HG03378 (cell line): ENCODE results near the gene COL4A1.

Source experiments
- ATAC-seq: cut with Tn5 transposase; IDR thresholded peaks from one replicate; pipeline ENCODE4 v1.9.1; 2021; ENCODE audit warnings: mild to moderate bottlenecking, moderate library complexity; ENCODE audit not compliant: unreplicated experiment

Gene COL4A1

DNA sequence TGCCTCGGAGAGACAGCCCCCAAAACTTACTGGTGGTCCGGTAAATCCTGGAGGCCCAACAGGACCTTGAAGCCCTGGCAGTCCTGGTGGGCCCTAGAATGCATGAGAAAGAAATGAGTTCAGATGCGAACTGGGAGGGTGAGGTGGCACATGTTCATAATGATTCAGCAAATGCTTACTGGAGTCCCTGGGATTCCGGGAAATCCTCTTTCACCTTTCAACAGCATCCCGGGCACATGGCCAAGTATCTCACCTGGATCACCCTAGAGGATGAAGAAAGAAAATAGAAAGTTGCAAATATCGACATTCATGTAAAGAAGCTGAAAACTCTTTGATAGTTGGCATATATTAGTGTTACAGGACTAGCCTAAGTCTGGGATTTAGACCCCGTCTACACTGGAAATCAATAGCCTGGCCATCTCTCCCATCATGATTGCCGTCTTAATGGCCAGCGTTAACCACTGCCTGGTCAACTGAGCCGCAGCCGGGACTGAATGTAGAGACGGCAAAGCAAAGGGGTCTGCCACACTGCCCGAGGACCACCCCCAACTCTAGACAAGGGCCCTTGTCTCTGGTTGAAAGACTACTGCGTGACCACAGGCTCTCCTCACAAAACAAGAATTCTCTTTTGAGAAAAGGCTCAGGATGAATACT is 96.9 kb downstream of the COL4A1 start:
- ATAC-seq = no peak

DNA sequence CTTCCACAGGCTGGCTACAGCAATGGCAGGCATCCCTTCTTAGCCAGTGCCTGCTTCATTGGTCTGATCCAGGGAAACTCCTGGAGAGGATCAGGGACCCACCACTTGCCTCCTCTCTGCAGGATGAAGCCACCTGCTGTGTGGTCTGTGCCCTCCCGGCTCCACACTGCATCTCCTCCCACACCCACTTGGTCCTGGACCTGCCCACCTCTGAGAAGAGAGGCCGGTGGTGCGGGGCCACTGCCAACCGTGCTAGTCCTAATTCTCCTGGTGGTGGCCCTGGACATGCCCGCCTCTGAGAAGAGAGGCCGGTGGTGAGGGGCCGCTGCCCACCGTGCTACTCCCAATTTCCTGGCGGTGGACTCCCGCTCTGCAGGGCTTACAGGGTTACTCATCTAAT is 98.8 kb downstream of the COL4A1 start:
- ATAC-seq = no peak

DNA sequence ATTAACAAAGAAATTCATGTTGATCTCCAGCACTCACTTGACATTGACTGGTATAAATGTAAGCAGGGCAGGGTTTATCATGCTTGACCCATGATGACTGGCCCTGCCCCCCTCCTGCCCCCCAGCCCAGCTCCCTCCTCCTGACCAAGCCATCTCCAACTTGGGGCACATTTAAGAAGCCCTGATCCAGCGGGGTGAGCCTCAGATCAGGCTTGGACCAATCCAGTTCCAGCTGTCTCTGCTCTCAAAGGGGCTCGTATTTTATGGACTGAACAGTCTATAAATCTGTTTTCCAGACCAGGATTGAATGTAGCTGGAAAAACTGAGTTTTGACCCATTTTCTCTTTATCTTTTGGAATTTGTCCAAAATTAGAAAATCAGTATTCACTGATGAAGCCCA is 100.0 kb downstream of the COL4A1 start:
- ATAC-seq = no peak

GRCh38 chr13:110206185-110206584 is 100.8 kb downstream of the COL4A1 start:
- ATAC-seq = no peak

DNA sequence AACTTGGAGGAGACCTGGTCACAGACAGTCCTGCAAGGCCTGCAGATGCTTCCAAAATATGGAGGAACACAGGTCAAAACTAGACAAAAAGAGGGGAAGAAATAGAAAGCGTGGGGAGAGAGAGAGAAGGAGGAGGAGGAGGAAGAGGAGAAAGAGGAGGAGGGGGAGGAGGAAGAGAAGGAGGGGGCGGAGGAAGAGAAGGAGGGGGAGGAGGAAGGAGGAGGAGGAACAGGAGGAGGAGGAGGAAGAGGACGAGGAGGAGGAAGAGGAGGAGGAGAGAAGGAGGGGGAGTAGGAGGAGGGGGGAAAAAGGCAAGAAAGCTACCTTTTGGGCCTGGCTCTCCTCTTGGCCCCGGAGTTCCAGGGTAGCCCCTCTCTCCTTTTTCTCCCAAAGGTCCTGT is 105.8 kb downstream of the COL4A1 start:
- no peak for ATAC-seq

DNA sequence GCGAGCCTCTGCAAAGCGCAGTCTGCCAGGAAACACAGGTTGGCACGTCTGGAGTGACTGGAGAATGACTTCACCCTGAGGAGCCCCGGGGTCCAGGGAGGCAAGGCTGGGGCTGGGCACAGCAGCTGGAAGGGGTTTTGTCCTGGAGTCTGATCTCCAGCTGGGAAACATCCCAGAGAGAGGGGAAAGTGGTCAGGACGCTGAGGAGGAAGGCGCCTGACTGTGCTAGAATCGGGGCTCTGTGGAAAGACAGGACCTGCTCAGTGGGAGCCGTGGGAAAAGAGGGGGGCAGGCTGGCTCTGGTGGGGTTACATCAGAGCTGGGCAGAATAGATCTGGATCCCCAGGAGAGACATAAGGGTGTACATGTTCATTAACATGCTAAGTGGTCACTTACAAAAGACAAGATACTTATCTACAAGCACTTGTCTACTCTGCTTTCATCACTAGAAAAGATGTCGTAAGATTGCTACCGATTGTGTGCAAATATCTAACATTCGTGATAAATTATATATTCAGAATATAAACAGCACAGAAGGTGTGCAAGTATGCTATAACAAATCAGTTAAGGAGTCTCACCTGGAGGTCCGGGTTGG is 106.6 kb downstream of the COL4A1 start:
- no peak for ATAC-seq

DNA sequence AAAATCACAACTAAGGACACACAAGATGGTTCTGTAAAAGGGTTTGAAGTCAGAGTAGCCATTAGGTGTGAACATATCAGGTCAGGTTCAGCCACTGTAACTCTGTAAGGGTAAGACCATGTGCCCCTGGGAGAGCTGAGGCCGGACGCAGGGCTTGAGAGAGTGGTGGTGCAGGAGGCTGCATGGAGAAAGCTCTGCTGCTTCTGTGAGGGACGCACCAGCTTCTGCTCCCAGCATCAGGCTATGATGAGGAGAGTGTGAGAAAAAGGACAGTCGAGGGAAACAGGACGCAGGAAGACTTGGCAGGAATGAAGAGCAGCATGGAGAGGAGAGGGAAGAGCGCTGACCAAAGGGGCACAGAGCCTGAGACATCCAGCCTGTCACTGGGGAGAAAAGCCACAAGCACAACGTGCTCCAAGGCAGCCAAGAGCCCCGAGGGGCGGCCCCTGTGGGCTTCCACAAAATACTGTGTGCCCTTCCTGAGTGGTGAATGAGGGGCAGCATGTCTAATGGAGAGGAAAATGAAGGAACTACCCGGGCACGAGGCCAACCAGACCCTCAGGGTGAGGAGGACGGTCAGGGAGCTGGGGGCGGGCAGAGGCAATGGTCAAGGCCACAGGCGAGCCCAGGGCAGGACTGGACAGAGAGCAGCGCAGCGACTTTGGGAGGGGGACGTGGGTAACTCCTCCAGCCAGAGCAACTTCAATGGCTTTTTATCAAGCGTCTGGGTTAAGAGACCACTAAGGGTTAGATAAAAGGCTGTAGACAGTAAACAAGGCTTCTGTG is 107.7 kb downstream of the COL4A1 start:
- no peak for ATAC-seq

DNA sequence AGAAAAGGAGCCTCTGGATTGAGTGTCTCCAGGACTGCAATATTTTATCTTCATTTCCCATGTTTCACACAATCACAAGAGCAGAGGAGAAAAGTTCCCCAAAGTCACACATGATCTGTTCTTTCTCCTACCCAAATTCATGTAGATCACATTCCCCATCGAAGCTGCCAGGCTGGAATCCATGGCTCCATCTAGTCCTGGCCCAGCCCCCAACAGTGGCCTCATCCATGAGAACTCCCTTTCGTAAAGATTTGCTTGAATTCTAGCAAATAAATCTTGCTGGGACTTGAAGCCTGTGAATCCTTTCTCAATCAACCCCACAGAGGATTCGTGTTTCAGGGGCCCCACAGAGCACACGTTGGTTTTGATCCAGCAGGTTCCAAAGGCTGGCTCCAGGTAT is 109.5 kb downstream of the COL4A1 start:
- no peak for ATAC-seq

- ATAC-seq = no peak
These were observed 109.9 kb downstream of the COL4A1 start for GRCh38 chr13:110197026-110197425.

GRCh38 chr13:110195547-110196485 is 111.1 kb downstream of the COL4A1 start:
- ATAC-seq = no peak

- ATAC-seq = no peak
These were observed 112.5 kb downstream of the COL4A1 start for GRCh38 chr13:110194451-110194850.

- ATAC-seq = no peak
These were observed 113.5 kb downstream of the COL4A1 start for GRCh38 chr13:110193491-110193890.

- ATAC-seq = no peak
These were observed 114.5 kb downstream of the COL4A1 start for GRCh38 chr13:110192472-110192871.

DNA sequence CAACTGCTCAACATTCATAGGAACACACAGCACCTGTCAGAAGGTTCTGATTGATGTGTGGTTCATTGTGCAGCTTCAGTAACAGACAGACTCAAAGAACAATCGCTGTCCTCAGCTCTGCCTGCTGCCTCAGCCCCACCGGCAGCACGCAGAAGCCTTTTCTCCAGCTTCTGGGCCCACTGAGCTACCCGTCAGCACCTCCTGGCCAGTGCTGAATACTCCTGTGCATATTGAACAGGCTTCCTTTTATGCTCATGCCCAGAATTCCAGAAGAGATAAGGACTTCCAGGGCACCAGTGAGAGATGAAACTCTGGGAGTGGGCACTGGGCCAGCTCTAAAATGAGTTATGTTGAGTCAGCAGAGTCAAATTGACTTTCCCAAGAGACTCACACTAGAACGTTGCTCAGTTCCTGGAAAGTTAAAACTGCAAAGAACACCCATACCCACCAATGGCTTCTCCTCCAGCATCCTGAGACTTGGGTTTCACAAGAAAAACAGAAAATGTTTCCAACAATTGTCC is 119.3 kb downstream of the COL4A1 start:
- no peak for ATAC-seq

- no peak for ATAC-seq
These were observed 120.6 kb downstream of the COL4A1 start for GRCh38 chr13:110186231-110186855.

GRCh38 chr13:110185696-110186095 is 121.3 kb downstream of the COL4A1 start:
- ATAC-seq = no peak

GRCh38 chr13:110183910-110184309 is 123.0 kb downstream of the COL4A1 start:
- no peak for ATAC-seq

- ATAC-seq = no peak
These were observed 124.5 kb downstream of the COL4A1 start for GRCh38 chr13:110182461-110182860.

- ATAC-seq = no peak
These were observed 125.0 kb downstream of the COL4A1 start for GRCh38 chr13:110182003-110182402.

DNA sequence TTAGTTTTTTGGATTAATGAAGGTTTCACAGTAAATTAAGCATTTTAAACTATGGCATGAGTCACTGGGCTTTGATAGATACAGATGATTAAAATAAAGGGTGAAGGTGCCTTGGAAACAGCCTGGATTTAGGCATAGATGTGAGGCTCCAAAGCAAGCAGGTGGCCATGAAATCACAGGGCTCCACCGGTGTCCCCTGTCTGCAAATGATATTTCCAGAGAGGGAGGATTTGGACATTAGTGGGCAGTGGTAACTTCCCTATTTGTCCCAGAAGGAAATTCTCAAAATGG is 127.2 kb downstream of the COL4A1 start:
- ATAC-seq = no peak
